Activated naive CD4-positive, alpha-beta T cell treated with anti-CD3 and anti-CD28 coated beads, Interleukin-2, amount 50 U/mL, for 24 hours (primary cell): Measurements from ENCODE around the gene GON7.
"Not testable (repeated sequence)": the region's sequence is repeated elsewhere in the genome, so short reads cannot be mapped to it uniquely, and the experiment has no call there.

Experiments
- H3K27ac Mint-ChIP-seq: one replicate; pipeline ENCODE4 v1.8.0; 2021; ENCODE audit warnings: mild to moderate bottlenecking, mixed read lengths
- H3K27me3 Mint-ChIP-seq: one replicate; pipeline ENCODE4 v1.8.0; 2021; ENCODE audit warnings: mixed read lengths
- H3K36me3 Mint-ChIP-seq: one replicate; pipeline ENCODE4 v1.8.0; 2021; ENCODE audit warnings: mixed read lengths
- H3K4me1 Mint-ChIP-seq: one replicate; pipeline ENCODE4 v1.8.0; 2021; ENCODE audit warnings: mixed read lengths
- H3K4me3 Mint-ChIP-seq: one replicate; pipeline ENCODE4 v1.8.0; 2021; ENCODE audit warnings: mild to moderate bottlenecking, mixed read lengths
- H3K9me3 Mint-ChIP-seq: one replicate; pipeline ENCODE4 v1.8.0; 2021; ENCODE audit warnings: mixed read lengths

The GON7 gene

GRCh38 chr14:93206793-93207467 is at the start of gene GON7, which contains the start of gene UBR7:
GON7 (minus strand) TSS chr14:93207065; CDS start chr14:93207037, 28 bp downstream.
UBR7 (plus strand) TSS chr14:93207256; CDS start chr14:93207292, 36 bp downstream.
- Mint-ChIP-seq H3K9me3 (no peaks in the 10 kb centered on the region), H3K27me3 (no peaks in the 10 kb centered on the region), H3K27ac (peak within 1 kb of the TSS; percentile 96), H3K4me1 (peaks cover 57% of the 10 kb centered on the region), H3K4me3 (peak within 1 kb of the TSS; percentile 99), H3K36me3 (peaks cover 2% of the 10 kb centered on the region)

DNA sequence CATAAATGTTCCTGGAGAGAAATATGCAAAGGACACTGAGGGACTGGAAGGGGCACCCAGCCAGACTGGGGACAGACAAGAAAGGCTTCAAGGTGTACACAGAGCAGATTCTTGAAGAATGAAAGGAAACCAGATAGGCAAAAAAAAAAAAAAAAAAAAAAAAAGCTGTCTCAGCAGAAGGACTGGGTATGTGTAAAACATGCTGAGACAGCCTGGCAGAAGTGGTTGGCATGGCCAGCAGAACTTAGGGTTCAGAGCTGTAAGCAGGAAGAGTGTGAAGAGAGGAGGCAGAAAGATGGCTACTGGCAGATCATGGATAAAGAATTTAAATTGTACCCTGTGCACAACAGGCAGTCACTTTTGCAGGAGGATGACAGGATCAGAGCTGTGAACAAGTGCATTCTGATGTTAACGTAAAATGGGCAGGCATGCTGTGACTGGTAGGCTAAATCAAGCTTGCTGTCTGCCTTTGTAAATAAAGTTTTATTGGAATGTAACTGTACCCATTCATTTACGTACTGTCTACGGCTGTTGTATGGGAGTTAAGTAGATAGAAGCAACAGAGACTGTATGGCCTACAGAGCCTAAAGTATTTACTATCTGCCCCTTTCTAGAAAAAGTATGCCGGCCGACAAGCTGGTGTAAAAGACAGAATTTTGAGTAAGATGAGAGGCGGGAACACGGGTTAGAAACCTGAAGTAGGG is 42.4 kb upstream of the GON7 start:
- H3K4me1 Mint-ChIP-seq = no peaks in the 10 kb centered on the region
- peaks cover 15% of the 10 kb centered on the region for H3K36me3 Mint-ChIP-seq
- H3K9me3 Mint-ChIP-seq = no peaks in the 10 kb centered on the region
- no peak overlapping the region for H3K4me3 Mint-ChIP-seq
- H3K27ac Mint-ChIP-seq = no peak overlapping the region
- H3K27me3 Mint-ChIP-seq = no peaks in the 10 kb centered on the region

DNA sequence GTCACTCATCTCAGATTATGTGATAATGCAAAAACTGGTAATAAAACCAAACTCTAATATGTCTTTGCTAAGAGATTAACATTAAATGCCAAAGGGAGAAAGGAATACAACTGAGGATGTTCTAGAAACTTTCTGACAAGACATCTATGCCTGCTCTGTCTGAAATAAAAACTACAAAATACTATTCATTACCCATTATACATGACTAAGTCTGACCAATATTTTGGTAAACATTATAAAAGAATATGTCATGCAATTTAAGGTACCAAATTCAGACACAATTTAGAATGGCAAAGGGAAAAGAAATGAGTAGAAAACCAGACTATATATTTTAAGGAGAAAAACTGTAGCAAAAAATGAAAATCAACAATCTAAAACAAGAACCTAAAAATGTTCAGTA is 39.7 kb upstream of the GON7 start:
- Mint-ChIP-seq H3K27me3 (no peaks in the 10 kb centered on the region), H3K27ac (peak overlapping the region; percentile 71), H3K4me1 (no peaks in the 10 kb centered on the region), H3K4me3 (no peak overlapping the region), H3K9me3 (no peaks in the 10 kb centered on the region), H3K36me3 (peaks cover 12% of the 10 kb centered on the region)

GRCh38 chr14:93245764-93246420 is 39.0 kb upstream of the GON7 start:
- Mint-ChIP-seq H3K9me3 (no peaks in the 10 kb centered on the region), H3K27me3 (no peaks in the 10 kb centered on the region), H3K27ac (peak overlapping the region; percentile 72), H3K4me1 (no peaks in the 10 kb centered on the region), H3K36me3 (peaks cover 12% of the 10 kb centered on the region), H3K4me3 (no peak overlapping the region)

GRCh38 chr14:93240678-93241000 is 33.8 kb upstream of the GON7 start:
- Mint-ChIP-seq H3K36me3 (peaks cover 2% of the 10 kb centered on the region), H3K27ac (no peak overlapping the region), H3K4me1 (no peaks in the 10 kb centered on the region), H3K4me3 (no peak overlapping the region), H3K9me3 (no peaks in the 10 kb centered on the region), H3K27me3 (no peaks in the 10 kb centered on the region)

- no peaks in the 10 kb centered on the region for H3K9me3 Mint-ChIP-seq
Measured at GRCh38 chr14:93239869-93240677, 33.2 kb upstream of the GON7 start.

GRCh38 chr14:93234798-93235197 is 27.9 kb upstream of the GON7 start:
- Mint-ChIP-seq H3K9me3 (no peaks in the 10 kb centered on the region), H3K27ac (no peak overlapping the region), H3K36me3 (no peaks in the 10 kb centered on the region), H3K4me1 (peaks cover 13% of the 10 kb centered on the region), H3K27me3 (peaks cover 2% of the 10 kb centered on the region), H3K4me3 (no peak overlapping the region)

More at GRCh38 chr14:93239869-93240677, 33.2 kb upstream of the GON7 start:
- H3K27ac Mint-ChIP-seq = no peak overlapping the region
- H3K36me3 Mint-ChIP-seq = no peaks in the 10 kb centered on the region
- H3K4me3 Mint-ChIP-seq = no peak overlapping the region
- H3K4me1 Mint-ChIP-seq = no peaks in the 10 kb centered on the region
- no peaks in the 10 kb centered on the region for H3K27me3 Mint-ChIP-seq

DNA sequence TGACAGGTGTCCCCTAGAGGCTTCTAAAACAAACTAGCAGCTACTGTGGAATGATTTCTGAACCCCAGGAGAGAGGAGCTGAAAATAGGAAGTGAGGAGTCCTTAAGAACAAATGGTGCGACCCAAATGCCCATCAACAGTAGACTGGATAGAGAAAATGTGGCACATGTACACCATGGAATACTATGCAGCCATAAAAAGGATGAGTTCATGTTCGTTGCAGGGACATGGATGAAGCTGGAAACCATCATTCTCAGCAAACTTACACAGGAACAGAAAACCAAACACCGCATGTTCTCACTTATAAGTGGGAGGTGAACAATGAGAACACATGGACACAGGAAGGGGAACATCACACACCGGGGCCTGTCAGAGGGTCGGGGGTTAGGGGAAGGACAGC is 26.2 kb upstream of the GON7 start:
- not testable (repeated sequence) for H3K27me3 Mint-ChIP-seq, H3K36me3 Mint-ChIP-seq, H3K4me3 Mint-ChIP-seq, H3K27ac Mint-ChIP-seq, H3K9me3 Mint-ChIP-seq
- peaks cover 13% of the 10 kb centered on the region for H3K4me1 Mint-ChIP-seq

GRCh38 chr14:93232159-93232558 is 25.3 kb upstream of the GON7 start:
- H3K27ac Mint-ChIP-seq = no peak overlapping the region
- H3K4me3 Mint-ChIP-seq = no peak overlapping the region
- no peaks in the 10 kb centered on the region for H3K9me3 Mint-ChIP-seq
- peaks cover 13% of the 10 kb centered on the region for H3K4me1 Mint-ChIP-seq
- H3K36me3 Mint-ChIP-seq = peaks cover 8% of the 10 kb centered on the region
- peaks cover 2% of the 10 kb centered on the region for H3K27me3 Mint-ChIP-seq

- H3K4me3 Mint-ChIP-seq = peak overlapping the region; percentile 64
- H3K9me3 Mint-ChIP-seq = no peaks in the 10 kb centered on the region
- H3K27me3 Mint-ChIP-seq = peaks cover 2% of the 10 kb centered on the region
- no peak overlapping the region for H3K27ac Mint-ChIP-seq
- H3K4me1 Mint-ChIP-seq = peaks cover 13% of the 10 kb centered on the region
- H3K36me3 Mint-ChIP-seq = peaks cover 10% of the 10 kb centered on the region
Measured at GRCh38 chr14:93231129-93231979, 24.5 kb upstream of the GON7 start.

GRCh38 chr14:93230539-93230938 is 23.7 kb upstream of the GON7 start:
- Mint-ChIP-seq H3K36me3 (peaks cover 15% of the 10 kb centered on the region), H3K27me3 (peaks cover 2% of the 10 kb centered on the region), H3K4me1 (peaks cover 13% of the 10 kb centered on the region), H3K9me3 (no peaks in the 10 kb centered on the region), H3K27ac (peak overlapping the region; percentile 46), H3K4me3 (peak overlapping the region; percentile 64)

DNA sequence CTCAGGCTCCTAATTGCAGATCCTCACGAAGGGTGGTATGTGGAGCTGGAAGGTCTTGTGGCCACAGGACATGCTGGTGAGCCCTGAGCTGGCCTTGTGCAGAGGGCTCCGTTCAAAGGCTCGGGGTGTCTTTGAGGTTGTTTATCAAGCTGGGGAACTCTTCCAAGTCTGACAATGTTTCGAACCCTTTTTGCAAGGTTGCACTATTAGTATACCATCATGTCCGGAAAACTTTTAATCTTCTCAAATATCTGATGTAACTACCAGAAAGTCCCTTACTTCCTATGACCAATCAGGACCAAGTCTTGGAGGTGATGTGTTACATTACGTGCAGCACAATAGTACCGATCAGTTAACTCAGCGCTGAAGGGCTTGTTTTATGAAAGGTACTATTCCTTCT is 21.7 kb upstream of the GON7 start:
- H3K4me1 Mint-ChIP-seq = peaks cover 13% of the 10 kb centered on the region
- peaks cover 2% of the 10 kb centered on the region for H3K27me3 Mint-ChIP-seq
- H3K27ac Mint-ChIP-seq = no peak overlapping the region
- no peak overlapping the region for H3K4me3 Mint-ChIP-seq
- H3K9me3 Mint-ChIP-seq = no peaks in the 10 kb centered on the region
- H3K36me3 Mint-ChIP-seq = peaks cover 22% of the 10 kb centered on the region

GRCh38 chr14:93223565-93223964 is 16.7 kb upstream of the GON7 start:
- Mint-ChIP-seq H3K27me3 (no peaks in the 10 kb centered on the region), H3K4me1 (no peaks in the 10 kb centered on the region), H3K9me3 (no peaks in the 10 kb centered on the region), H3K27ac (no peak overlapping the region), H3K36me3 (peaks cover 30% of the 10 kb centered on the region), H3K4me3 (no peak overlapping the region)

GRCh38 chr14:93220509-93220908 is 13.6 kb upstream of the GON7 start:
- Mint-ChIP-seq H3K9me3 (no peaks in the 10 kb centered on the region), H3K27ac (no peak overlapping the region), H3K27me3 (no peaks in the 10 kb centered on the region), H3K36me3 (peaks cover 22% of the 10 kb centered on the region), H3K4me1 (no peaks in the 10 kb centered on the region), H3K4me3 (no peak overlapping the region)
